HUDEP-2 (cell line): ENCODE measurements around the gene KRT9.
"Not testable (repeated sequence)": the region's sequence is repeated elsewhere in the genome, so short reads cannot be mapped to it uniquely, and the experiment has no call there.

Experiments used
- DNase-seq, 76 experiments: peaks; one replicate each; lab custom pipeline; 2025; ENCODE audit not compliant: unreplicated experiment in 76 of 76; lab: John Stamatoyannopoulos, UW

Gene KRT9, protein sequence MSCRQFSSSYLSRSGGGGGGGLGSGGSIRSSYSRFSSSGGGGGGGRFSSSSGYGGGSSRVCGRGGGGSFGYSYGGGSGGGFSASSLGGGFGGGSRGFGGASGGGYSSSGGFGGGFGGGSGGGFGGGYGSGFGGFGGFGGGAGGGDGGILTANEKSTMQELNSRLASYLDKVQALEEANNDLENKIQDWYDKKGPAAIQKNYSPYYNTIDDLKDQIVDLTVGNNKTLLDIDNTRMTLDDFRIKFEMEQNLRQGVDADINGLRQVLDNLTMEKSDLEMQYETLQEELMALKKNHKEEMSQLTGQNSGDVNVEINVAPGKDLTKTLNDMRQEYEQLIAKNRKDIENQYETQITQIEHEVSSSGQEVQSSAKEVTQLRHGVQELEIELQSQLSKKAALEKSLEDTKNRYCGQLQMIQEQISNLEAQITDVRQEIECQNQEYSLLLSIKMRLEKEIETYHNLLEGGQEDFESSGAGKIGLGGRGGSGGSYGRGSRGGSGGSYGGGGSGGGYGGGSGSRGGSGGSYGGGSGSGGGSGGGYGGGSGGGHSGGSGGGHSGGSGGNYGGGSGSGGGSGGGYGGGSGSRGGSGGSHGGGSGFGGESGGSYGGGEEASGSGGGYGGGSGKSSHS

DNA sequence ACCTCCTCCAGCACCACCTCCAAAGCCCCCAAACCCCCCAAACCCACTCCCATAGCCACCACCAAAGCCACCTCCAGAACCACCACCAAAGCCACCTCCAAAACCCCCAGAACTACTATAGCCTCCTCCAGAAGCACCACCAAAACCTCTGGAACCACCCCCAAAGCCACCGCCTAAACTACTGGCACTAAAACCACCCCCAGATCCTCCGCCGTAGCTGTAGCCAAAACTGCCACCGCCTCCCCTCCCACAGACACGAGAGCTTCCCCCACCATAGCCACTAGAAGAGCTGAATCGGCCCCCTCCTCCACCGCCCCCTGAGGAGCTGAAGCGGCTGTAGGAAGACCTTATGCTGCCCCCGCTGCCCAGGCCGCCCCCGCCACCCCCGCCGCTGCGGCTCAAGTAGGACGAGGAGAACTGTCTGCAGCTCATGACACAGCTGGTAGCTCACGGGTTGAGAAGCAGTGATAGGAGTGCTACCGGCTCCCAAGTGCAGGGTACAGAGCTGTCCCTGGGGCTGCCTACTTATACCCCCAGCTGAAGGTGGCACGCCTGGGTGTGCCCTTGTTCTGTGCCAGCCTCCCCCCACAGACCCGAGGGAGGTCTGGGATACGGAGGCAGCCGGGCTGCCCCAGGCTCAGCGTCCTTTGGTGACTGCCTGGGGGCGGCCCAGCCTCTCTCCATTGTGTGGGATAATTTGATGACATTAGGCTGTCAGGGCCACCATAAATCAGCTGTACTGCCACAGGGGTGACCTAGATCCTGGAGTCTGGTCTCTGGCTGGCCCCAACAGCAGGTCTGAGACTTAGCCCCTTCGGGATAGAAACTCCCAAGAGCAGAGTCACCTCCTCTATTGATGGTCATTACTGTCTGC lies at the start of gene KRT9:
KRT9 (minus strand) TSS at position 499 of the 874 bp plus-strand sequence; CDS start at position 432, 67 bp downstream.
- no peak for DNase-seq

DNA sequence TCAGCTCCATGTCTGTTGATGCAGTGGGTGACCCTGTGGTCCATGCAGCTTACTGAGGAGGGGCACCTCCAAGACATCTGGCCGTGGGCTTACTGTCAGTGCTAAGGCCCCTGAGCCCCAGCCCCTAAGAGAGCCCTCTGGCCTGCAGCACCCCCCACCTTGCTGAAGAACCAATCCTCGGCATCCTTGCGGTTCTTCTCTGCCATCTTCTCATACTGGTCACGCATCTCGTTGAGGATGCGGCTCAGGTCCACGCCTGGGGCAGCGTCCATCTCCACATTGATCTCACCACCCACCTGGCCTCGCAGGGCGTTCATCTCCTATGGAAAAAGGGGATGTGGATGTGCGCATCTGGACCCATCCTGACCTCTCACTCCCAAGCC lies 49.6 kb upstream of the KRT9 start:
- DNase-seq = not testable (repeated sequence)

GRCh38 chr17:41620583-41621434 lies 49.0 kb upstream of the KRT9 start:
- no peak for DNase-seq

DNA sequence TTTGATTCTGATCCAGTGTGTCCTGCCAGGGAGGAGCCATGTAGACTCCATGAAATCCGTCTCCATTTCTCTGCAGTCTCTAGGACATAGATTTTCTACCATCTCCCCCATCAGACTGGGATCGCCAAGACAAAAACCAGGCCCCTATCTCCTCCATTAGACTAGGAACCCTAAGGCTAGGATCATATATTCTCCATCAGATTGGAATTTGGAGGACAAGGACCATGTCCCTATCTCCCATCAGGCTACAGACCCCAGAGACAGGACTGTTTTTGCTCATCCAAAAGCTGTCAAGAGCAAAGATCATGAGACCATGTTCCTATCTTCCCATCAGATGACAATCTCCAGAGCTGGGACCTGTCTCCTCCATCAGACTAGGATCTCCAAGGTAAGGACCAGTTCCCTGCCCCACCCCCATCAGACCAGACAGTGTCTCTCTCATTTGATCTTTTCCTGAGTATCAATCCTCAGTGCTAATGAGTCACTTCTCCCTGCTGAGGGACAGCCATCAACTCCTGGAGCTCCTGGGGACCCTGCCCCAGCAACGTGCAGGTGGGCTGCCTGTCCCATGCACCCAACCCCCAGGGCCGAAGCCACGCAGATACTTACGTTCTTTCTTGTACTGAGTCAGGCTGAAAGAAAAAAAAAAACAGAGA lies 48.2 kb upstream of the KRT9 start:
- DNase-seq = not testable (repeated sequence)

GRCh38 chr17:41619036-41619926 lies 47.4 kb upstream of the KRT9 start:
- no peak for DNase-seq

GRCh38 chr17:41618341-41619035 lies 46.6 kb upstream of the KRT9 start:
- no peak for DNase-seq

- DNase-seq = no peak
Measured at GRCh38 chr17:41617698-41618097, 45.8 kb upstream of the KRT9 start.

DNA sequence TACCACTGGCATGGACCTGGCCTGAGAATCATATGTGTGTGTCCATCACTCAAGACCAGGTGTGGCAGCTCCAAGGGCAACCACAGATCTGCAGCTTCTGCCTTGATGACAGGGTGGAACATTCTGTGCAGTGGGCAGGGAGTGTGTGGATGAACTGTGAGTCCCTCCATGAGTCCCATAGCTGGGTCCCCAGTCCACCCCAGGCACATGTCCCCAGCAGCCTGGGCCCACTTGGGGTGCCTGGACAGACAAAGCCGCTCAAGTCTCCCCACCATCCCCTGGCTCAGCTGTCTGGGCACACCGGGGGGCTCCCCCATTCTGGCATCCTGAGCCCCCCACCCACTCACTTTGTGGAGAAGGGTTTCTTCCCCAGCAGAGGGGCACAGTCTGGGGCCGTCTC lies 45.3 kb upstream of the KRT9 start:
- DNase-seq = no peak

- DNase-seq = not testable (repeated sequence)
Measured at GRCh38 chr17:41616486-41616885, 44.6 kb upstream of the KRT9 start.

- no peak for DNase-seq
Measured at GRCh38 chr17:41615454-41615853, 43.6 kb upstream of the KRT9 start.

DNA sequence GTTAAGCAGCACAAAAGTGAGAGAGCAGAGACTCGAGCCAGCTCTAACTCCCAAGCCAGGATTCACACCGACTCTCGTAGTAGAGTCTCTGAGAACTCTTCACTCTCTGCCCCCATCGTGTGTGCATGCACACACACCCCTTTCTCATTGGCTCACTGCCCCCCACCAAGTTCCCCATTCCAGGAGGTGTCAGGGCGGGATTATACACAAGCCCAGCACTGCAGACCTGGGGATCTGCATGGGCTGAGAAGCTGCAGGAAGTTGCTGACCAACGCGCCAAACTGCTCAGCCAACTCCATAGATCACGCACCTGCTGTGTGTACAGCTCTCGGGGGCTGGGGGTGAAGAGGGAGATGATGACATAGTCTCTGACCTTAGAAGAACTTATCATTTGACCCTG lies 42.9 kb upstream of the KRT9 start:
- not testable (repeated sequence) for DNase-seq

DNA sequence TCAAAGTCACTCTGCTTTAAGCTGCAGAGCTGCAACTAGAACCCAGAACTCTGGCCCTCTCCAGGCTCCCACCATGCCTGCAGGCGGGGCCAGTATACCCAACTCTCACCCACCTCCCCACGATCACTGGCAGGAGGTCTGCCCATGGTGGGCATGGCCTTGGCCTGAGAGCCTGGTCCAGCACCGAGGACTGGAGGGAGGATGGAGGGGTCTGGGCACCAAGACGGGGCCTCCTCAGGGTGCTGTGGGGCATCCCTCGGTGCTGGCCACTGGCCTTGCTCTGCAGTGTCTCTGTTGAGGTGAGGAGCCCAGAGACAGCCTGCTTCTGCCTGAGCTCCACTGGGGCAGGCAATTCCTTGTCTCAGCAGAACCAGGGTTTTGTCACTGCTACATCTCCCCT lies 42.2 kb upstream of the KRT9 start:
- DNase-seq = no peak

DNA sequence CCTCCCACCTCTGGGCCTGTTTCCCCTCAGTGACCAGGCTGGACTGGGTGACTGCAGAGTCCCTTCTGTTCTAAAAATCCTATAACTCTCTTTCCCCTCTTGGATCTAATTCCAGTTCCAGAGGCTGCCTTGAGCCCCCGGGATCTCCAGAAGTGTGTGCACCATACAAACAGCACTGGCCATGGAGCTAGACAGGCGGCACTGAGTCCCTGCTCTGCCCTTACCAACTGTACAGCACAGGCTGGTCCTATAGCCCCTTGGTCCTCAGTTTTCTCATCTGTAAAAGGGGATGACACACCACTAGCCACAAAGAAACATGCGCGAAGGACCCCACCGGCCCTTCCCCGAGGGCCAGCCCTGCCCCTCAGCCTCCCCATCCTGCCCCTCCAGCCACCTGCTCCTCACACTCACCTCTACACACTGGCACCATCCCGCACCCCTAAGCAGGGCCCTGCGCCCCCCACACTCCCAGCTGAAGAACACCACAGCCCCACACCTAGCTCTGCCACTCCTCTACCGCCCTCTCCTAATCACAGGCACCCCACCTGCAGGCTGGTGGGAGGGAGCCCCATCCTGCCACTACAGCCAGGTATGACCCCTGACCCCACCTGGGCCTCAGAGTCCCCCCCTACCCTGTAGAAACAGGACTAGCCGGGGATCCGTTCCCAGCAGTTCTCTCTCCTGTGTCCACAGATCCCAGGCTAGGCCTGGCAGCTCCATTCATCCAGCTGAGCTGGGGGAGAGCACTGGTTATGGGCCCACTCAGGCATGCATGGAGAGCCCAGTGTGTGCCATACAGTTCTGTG lies 41.6 kb upstream of the KRT9 start:
- no peak for DNase-seq

DNA sequence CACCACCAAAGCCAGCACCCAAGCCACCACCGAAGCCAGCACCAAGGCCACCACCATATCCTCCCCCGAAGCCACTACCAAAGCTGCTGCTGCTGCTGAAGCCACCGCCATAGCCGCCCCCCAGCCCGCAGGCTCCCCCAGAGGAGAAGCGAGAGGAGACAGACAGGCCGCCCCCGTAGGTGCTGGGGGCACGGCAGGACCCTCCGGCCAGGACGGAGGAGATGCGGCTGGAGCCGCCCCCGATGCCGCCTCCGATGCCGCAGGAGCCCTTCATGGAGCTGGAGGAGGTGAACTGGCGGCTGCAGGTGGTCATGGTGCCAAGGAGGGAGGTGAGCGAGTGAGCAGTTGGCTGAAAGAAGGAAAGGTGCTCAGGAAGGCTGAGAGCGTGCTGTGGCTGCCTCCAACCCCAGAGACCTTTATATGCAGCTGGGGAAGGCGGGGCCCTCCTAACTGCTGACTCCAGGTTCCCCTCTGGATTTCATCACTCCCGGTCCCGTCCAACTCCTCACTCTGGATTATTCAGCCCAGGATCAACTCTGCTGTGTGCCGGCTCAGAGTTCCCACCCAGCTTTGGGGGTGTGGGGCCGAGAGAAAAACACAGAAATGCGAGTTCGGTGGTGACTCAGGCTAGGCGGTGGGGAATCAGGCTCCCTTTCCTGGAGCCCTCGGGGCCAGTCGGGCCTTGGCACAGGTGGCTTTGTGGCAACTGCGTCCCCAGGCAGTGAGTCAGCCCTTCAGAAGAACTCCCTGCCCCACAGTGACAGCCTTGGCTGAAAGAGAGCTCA lies 40.7 kb upstream of the KRT9 start, which contains the start of gene KRT16:
KRT16 (minus strand) TSS at position 392 of the 785 bp plus-strand sequence; CDS start at position 313, 79 bp downstream.
- not testable (repeated sequence) for DNase-seq

- DNase-seq = no peak
Measured at GRCh38 chr17:41610965-41611640, 39.2 kb upstream of the KRT9 start.

- DNase-seq = not testable (repeated sequence)
Measured at GRCh38 chr17:41610061-41610517, 38.2 kb upstream of the KRT9 start.
